K562 treated with DMSO at 1 percent for 4 hours (cell line): Measurements from ENCODE around the gene KCNJ8. TPM values are rescaled to one million over a fixed set of nuclear protein-coding genes. Genes with fewer than 3 reads are reported as not detected.

ENCODE experiments used
- total RNA-seq: library from RNA; unstranded; fragments of 300-600 nt; gene quantifications from 2 replicates; pipeline ENCODE4 v1.2.3, GENCODE V29; 2022; ENCODE audit not compliant: insufficient read depth

The KCNJ8 gene
- 0.58 TPM in 1 of 2 replicates, not detected in the other for total RNA-seq

DNA sequence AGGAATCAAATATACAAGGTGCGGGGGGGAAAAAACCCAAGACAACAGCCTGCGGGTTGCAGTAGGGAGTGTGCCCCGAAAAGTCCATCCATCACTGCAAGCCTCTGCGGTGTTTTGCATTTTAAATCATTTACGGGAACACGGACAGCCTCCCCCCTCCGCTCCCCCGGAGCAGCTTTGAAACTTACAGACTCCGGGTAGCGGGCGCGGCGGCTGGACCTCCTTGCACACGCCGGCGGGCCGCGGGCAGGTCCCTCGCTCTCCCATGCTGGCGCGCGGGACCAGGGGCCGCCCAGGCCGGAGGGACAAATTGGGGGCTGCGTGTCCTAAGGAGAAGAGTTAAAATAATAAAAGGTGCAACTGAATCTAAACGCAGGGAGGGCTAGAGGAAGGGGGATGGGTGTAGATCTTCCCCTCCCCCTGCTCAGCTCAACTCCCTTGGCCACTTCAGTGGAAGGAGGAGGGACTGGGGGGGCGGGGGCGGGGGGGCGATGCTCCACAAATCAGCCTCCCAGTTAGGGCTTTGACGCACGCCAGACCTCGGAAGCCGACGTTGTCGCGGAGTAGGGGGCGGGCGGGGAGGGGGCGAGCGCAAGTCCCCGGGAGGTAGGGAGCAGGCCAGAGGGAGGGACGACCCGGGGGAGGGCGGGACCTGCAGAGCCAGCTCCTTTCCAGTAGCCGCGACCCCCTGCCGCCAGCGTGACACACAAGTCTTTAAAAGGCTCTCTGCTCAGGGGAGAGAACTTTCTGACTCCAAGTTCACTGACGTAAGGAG, at the start of gene KCNJ8:
Gene KCNJ8, minus strand, starts transcription at position 349 of the 775 bp plus-strand sequence. CDS start 1,090 bp downstream, outside the sequence.

Other genes with a start within 250 kb of the KCNJ8 start
- 0.91 TPM in 1 of 2 replicates, not detected in the other for gene SPX, start 248.4 kb downstream of the KCNJ8 start, total RNA-seq
- gene GYS2, start 169.9 kb downstream of the KCNJ8 start, total RNA-seq, result not detected in 2 replicates
- 684 and 690 TPM in 2 replicates for gene LDHB, start 116.9 kb downstream of the KCNJ8 start, total RNA-seq
- not detected in 2 replicates for gene ABCC9, start 166.7 kb upstream of the KCNJ8 start, total RNA-seq